Measurements from ENCODE around the gene VASP. TPM values are rescaled to one million over a fixed set of nuclear protein-coding genes. Genes with fewer than 3 reads are reported as not detected.

VASP gene
- total and polyA plus RNA-seq, 4 donors, result 19.6 to 35.8 (median 34.5) TPM

GRCh38 chr19:45512881-45513483 lies 5.7 kb downstream of the VASP start:
- H3K4me1 ChIP-seq (ENCODE audit: control insufficient read depth, insufficient read depth, low read length), result peaks cover 21% of the 10 kb centered on the region
- no peak overlapping the region for H3K27ac ChIP-seq (ENCODE audit: low read depth, low read length)

GRCh38 chr19:45514376-45515051 lies 7.2 kb downstream of the VASP start:
- Histone ChIP-seq H3K9me3 (ENCODE audit: control insufficient read depth, insufficient read depth, low read length) (no peaks in the 10 kb centered on the region), H3K27me3 (ENCODE audit: control insufficient read depth, insufficient read depth, low read length) (no peaks in the 10 kb centered on the region), H3K4me1 (ENCODE audit: control insufficient read depth, insufficient read depth, low read length) (peaks cover 7% of the 10 kb centered on the region), H3K4me3 (ENCODE audit: low read depth, low read length) (no peak overlapping the region), H3K27ac (ENCODE audit: low read depth, low read length) (no peak overlapping the region), H3K36me3 (ENCODE audit: control insufficient read depth, insufficient read depth, low read length) (peaks cover 30% of the 10 kb centered on the region)
- WGBS (ENCODE audit: insufficient coverage), result 72% methylated on average over 9 of the region's 13 CpGs
- DNase-seq (ENCODE audit: low read depth in 4 of 6, low spot score in 6 of 6), result no peak

More at GRCh38 chr19:45512881-45513483, 5.7 kb downstream of the VASP start:
- Histone ChIP-seq H3K9me3 (ENCODE audit: control insufficient read depth, insufficient read depth, low read length) (no peaks in the 10 kb centered on the region), H3K4me3 (ENCODE audit: low read depth, low read length) (no peak overlapping the region), H3K27me3 (ENCODE audit: control insufficient read depth, insufficient read depth, low read length) (no peaks in the 10 kb centered on the region), H3K36me3 (ENCODE audit: control insufficient read depth, insufficient read depth, low read length) (peaks cover 21% of the 10 kb centered on the region)
- no peak for DNase-seq (ENCODE audit: low read depth in 4 of 6, low spot score in 6 of 6)
- WGBS (ENCODE audit: insufficient coverage), result 92% methylated on average over 4 of the region's 6 CpGs

- Histone ChIP-seq H3K9me3 (ENCODE audit: control insufficient read depth, insufficient read depth, low read length) (no peaks in the 10 kb centered on the region), H3K36me3 (ENCODE audit: control insufficient read depth, insufficient read depth, low read length) (peaks cover 33% of the 10 kb centered on the region), H3K4me1 (ENCODE audit: control insufficient read depth, insufficient read depth, low read length) (peaks cover 4% of the 10 kb centered on the region), H3K4me3 (ENCODE audit: low read depth, low read length) (no peak overlapping the region), H3K27ac (ENCODE audit: low read depth, low read length) (no peak overlapping the region), H3K27me3 (ENCODE audit: control insufficient read depth, insufficient read depth, low read length) (no peaks in the 10 kb centered on the region)
- WGBS (ENCODE audit: insufficient coverage), result 79% methylated on average over 7 of the region's 10 CpGs
- DNase-seq (ENCODE audit: low read depth in 4 of 6, low spot score in 6 of 6), result no peak
Measured at GRCh38 chr19:45515081-45515624, 7.9 kb downstream of the VASP start.

GRCh38 chr19:45515807-45516401 lies 8.6 kb downstream of the VASP start:
- peaks cover 4% of the 10 kb centered on the region for H3K4me1 ChIP-seq (ENCODE audit: control insufficient read depth, insufficient read depth, low read length)
- no peak for DNase-seq (ENCODE audit: low read depth in 4 of 6, low spot score in 6 of 6)
- H3K27me3 ChIP-seq (ENCODE audit: control insufficient read depth, insufficient read depth, low read length), result no peaks in the 10 kb centered on the region
- no peak overlapping the region for H3K4me3 ChIP-seq (ENCODE audit: low read depth, low read length)
- peaks cover 38% of the 10 kb centered on the region for H3K36me3 ChIP-seq (ENCODE audit: control insufficient read depth, insufficient read depth, low read length)
- 75% methylated on average over 3 of the region's 9 CpGs for WGBS (ENCODE audit: insufficient coverage)
- H3K27ac ChIP-seq (ENCODE audit: low read depth, low read length), result no peak overlapping the region
- H3K9me3 ChIP-seq (ENCODE audit: control insufficient read depth, insufficient read depth, low read length), result no peaks in the 10 kb centered on the region

GRCh38 chr19:45517238-45517637 lies 10.0 kb downstream of the VASP start:
- 74% methylated on average over 7 of the region's 7 CpGs for WGBS (ENCODE audit: insufficient coverage)
- no peak overlapping the region for H3K27ac ChIP-seq (ENCODE audit: low read depth, low read length)

GRCh38 chr19:45517641-45518468 lies 10.6 kb downstream of the VASP start:
- WGBS (ENCODE audit: insufficient coverage), result 90% methylated on average over 40 of the region's 50 CpGs
- no peak for DNase-seq (ENCODE audit: low read depth in 4 of 6, low spot score in 6 of 6)
- Histone ChIP-seq H3K4me1 (ENCODE audit: control insufficient read depth, insufficient read depth, low read length) (peaks cover 4% of the 10 kb centered on the region), H3K36me3 (ENCODE audit: control insufficient read depth, insufficient read depth, low read length) (peaks cover 54% of the 10 kb centered on the region), H3K4me3 (ENCODE audit: low read depth, low read length) (no peak overlapping the region), H3K27me3 (ENCODE audit: control insufficient read depth, insufficient read depth, low read length) (no peaks in the 10 kb centered on the region), H3K27ac (ENCODE audit: low read depth, low read length) (no peak overlapping the region), H3K9me3 (ENCODE audit: control insufficient read depth, insufficient read depth, low read length) (no peaks in the 10 kb centered on the region)

More at GRCh38 chr19:45517238-45517637, 10.0 kb downstream of the VASP start:
- Histone ChIP-seq H3K4me3 (ENCODE audit: low read depth, low read length) (no peak overlapping the region), H3K36me3 (ENCODE audit: control insufficient read depth, insufficient read depth, low read length) (peaks cover 50% of the 10 kb centered on the region), H3K27me3 (ENCODE audit: control insufficient read depth, insufficient read depth, low read length) (no peaks in the 10 kb centered on the region), H3K9me3 (ENCODE audit: control insufficient read depth, insufficient read depth, low read length) (no peaks in the 10 kb centered on the region), H3K4me1 (ENCODE audit: control insufficient read depth, insufficient read depth, low read length) (peaks cover 4% of the 10 kb centered on the region)
- DNase-seq (ENCODE audit: low read depth in 4 of 6, low spot score in 6 of 6), result no peak

GRCh38 chr19:45518469-45518826 lies 11.2 kb downstream of the VASP start:
- peaks cover 54% of the 10 kb centered on the region for H3K36me3 ChIP-seq (ENCODE audit: control insufficient read depth, insufficient read depth, low read length)
- WGBS (ENCODE audit: insufficient coverage), result 88% methylated on average over 7 of the region's 7 CpGs
- H3K4me1 ChIP-seq (ENCODE audit: control insufficient read depth, insufficient read depth, low read length), result peaks cover 4% of the 10 kb centered on the region

GRCh38 chr19:45522010-45522941 lies 15.0 kb downstream of the VASP start:
- H3K36me3 ChIP-seq (ENCODE audit: control insufficient read depth, insufficient read depth, low read length), result peaks cover 67% of the 10 kb centered on the region
- no peak overlapping the region for H3K27ac ChIP-seq (ENCODE audit: low read depth, low read length)
- no peaks in the 10 kb centered on the region for H3K9me3 ChIP-seq (ENCODE audit: control insufficient read depth, insufficient read depth, low read length)
- peaks cover 4% of the 10 kb centered on the region for H3K4me1 ChIP-seq (ENCODE audit: control insufficient read depth, insufficient read depth, low read length)
- WGBS (ENCODE audit: insufficient coverage), result 93% methylated on average over 12 of the region's 24 CpGs
- no peaks in the 10 kb centered on the region for H3K27me3 ChIP-seq (ENCODE audit: control insufficient read depth, insufficient read depth, low read length)
- H3K4me3 ChIP-seq (ENCODE audit: low read depth, low read length), result no peak overlapping the region
- no peak for DNase-seq (ENCODE audit: low read depth in 4 of 6, low spot score in 6 of 6)

More at GRCh38 chr19:45518469-45518826, 11.2 kb downstream of the VASP start:
- no peaks in the 10 kb centered on the region for H3K27me3 ChIP-seq (ENCODE audit: control insufficient read depth, insufficient read depth, low read length)
- no peak for DNase-seq (ENCODE audit: low read depth in 4 of 6, low spot score in 6 of 6)
- no peak overlapping the region for H3K4me3 ChIP-seq (ENCODE audit: low read depth, low read length)
- H3K27ac ChIP-seq (ENCODE audit: low read depth, low read length), result no peak overlapping the region
- H3K9me3 ChIP-seq (ENCODE audit: control insufficient read depth, insufficient read depth, low read length), result no peaks in the 10 kb centered on the region

Data from spinal cord (tissue), 10 donors.